IPS DF 6.9 (cell line): Measurements from ENCODE around the gene TNS3.

Experiments used
- DNase-seq: peaks from one replicate; pipeline ENCODE4 v3.0.0-alpha.2; 2013; ENCODE audit warnings: low read depth, low spot score
- H3K27ac ChIP-seq: one replicate; pipeline ENCODE4 v1.5.1; 2013; ENCODE audit warnings: low read length, control low read depth
- H3K27me3 ChIP-seq: 2 replicates; pipeline ENCODE4 v1.6.1; 2013; ENCODE audit warnings: mild to moderate bottlenecking, low read length; ENCODE audit not compliant: control insufficient read depth, insufficient read depth
- H3K36me3 ChIP-seq: 2 replicates; pipeline ENCODE4 v1.6.1; 2013; ENCODE audit warnings: low read length; ENCODE audit not compliant: control insufficient read depth, insufficient read depth
- H3K4me1 ChIP-seq: 2 replicates; pipeline ENCODE4 v1.6.1; 2013; ENCODE audit warnings: low read length; ENCODE audit not compliant: control insufficient read depth, insufficient read depth
- H3K4me3 ChIP-seq: 2 replicates; pipeline ENCODE4 v1.5.1; 2013; ENCODE audit warnings: mild to moderate bottlenecking, low read length
- H3K9me3 ChIP-seq: 2 replicates; pipeline ENCODE4 v1.6.1; 2013; ENCODE audit warnings: low read length, inconsistent platforms; ENCODE audit not compliant: control insufficient read depth, insufficient read depth
- WGBS: extraction: QIAGEN DNeasy Blood & Tissue Kit; methylation state at CpG from one replicate; pipeline ENCODE4 v1.1.7; 2013; ENCODE audit warnings: mixed read lengths, missing lambda C conversion rate; ENCODE audit not compliant: insufficient read length, insufficient coverage; 5-methylcytosine and 5-hydroxymethylcytosine counted together

Gene TNS3

GRCh38 chr7:47580811-47581331, 1.0 kb downstream of the TNS3 start:
- DNase-seq = no peak
- no CpG with 5 or more reads among the region's 15 CpGs for whole genome bisulfite sequencing
- Histone ChIP-seq H3K27me3 (peaks cover 4% of the 10 kb centered on the region; the same call in 1 of the 2 replicates), H3K4me1 (peaks cover 9% of the 10 kb centered on the region), H3K27ac (no peak overlapping the region), H3K4me3 (peak overlapping the region; percentile 48; the same call in 1 of the 2 replicates), H3K9me3 (no peaks in the 10 kb centered on the region), H3K36me3 (no peaks in the 10 kb centered on the region)

- Histone ChIP-seq H3K27ac (no peak overlapping the region), H3K36me3 (no peaks in the 10 kb centered on the region), H3K9me3 (no peaks in the 10 kb centered on the region), H3K4me3 (no peak overlapping the region), H3K27me3 (peaks cover 4% of the 10 kb centered on the region; the same call in 1 of the 2 replicates), H3K4me1 (peaks cover 9% of the 10 kb centered on the region)
- no peak for DNase-seq
- no CpG with 5 or more reads among the region's 7 CpGs for WGBS
Observed at GRCh38 chr7:47580175-47580706, 1.7 kb downstream of the TNS3 start.

GRCh38 chr7:47579458-47579857, 2.5 kb downstream of the TNS3 start:
- H3K27me3 ChIP-seq = peaks cover 4% of the 10 kb centered on the region; the same call in 1 of the 2 replicates
- peaks cover 9% of the 10 kb centered on the region for H3K4me1 ChIP-seq
- WGBS = no CpG with 5 or more reads among the region's 3 CpGs
- H3K4me3 ChIP-seq = no peak overlapping the region
- DNase-seq = no peak
- H3K9me3 ChIP-seq = no peaks in the 10 kb centered on the region
- no peaks in the 10 kb centered on the region for H3K36me3 ChIP-seq
- H3K27ac ChIP-seq = no peak overlapping the region

GRCh38 chr7:47578579-47579270, 3.2 kb downstream of the TNS3 start:
- Histone ChIP-seq H3K36me3 (no peaks in the 10 kb centered on the region), H3K9me3 (no peaks in the 10 kb centered on the region), H3K4me3 (no peak overlapping the region), H3K27me3 (peaks cover 4% of the 10 kb centered on the region; the same call in 1 of the 2 replicates), H3K27ac (no peak overlapping the region), H3K4me1 (peaks cover 9% of the 10 kb centered on the region)
- DNase-seq = no peak
- no CpG with 5 or more reads among the region's 18 CpGs for WGBS

GRCh38 chr7:47577321-47577919, 4.5 kb downstream of the TNS3 start:
- Histone ChIP-seq H3K27ac (no peak overlapping the region), H3K4me1 (peaks cover 7% of the 10 kb centered on the region)

GRCh38 chr7:47576866-47577306, 5.0 kb downstream of the TNS3 start:
- WGBS = no CpG with 5 or more reads among the region's 15 CpGs
- Histone ChIP-seq H3K4me3 (no peak overlapping the region), H3K36me3 (no peaks in the 10 kb centered on the region), H3K27ac (no peak overlapping the region), H3K9me3 (no peaks in the 10 kb centered on the region), H3K4me1 (peaks cover 7% of the 10 kb centered on the region), H3K27me3 (no peaks in the 10 kb centered on the region)
- no peak for DNase-seq

More at GRCh38 chr7:47577321-47577919, 4.5 kb downstream of the TNS3 start:
- Histone ChIP-seq H3K9me3 (no peaks in the 10 kb centered on the region), H3K36me3 (no peaks in the 10 kb centered on the region), H3K4me3 (no peak overlapping the region), H3K27me3 (no peaks in the 10 kb centered on the region; the same call in 1 of the 2 replicates)
- DNase-seq = no peak
- WGBS = no CpG with 5 or more reads among the region's 14 CpGs

GRCh38 chr7:47576031-47576865, 5.7 kb downstream of the TNS3 start:
- Histone ChIP-seq H3K27ac (no peak overlapping the region), H3K36me3 (no peaks in the 10 kb centered on the region), H3K27me3 (no peaks in the 10 kb centered on the region), H3K4me1 (peaks cover 7% of the 10 kb centered on the region), H3K4me3 (no peak overlapping the region), H3K9me3 (no peaks in the 10 kb centered on the region)
- DNase-seq = no peak
- WGBS = no CpG with 5 or more reads among the region's 13 CpGs

- Histone ChIP-seq H3K27ac (no peak overlapping the region), H3K4me1 (peaks cover 6% of the 10 kb centered on the region), H3K9me3 (no peaks in the 10 kb centered on the region), H3K4me3 (no peak overlapping the region), H3K36me3 (no peaks in the 10 kb centered on the region), H3K27me3 (no peaks in the 10 kb centered on the region)
- no CpG with 5 or more reads among the region's 11 CpGs for WGBS
- DNase-seq = no peak
Observed at GRCh38 chr7:47574482-47575329, 7.2 kb downstream of the TNS3 start.

GRCh38 chr7:47573758-47574481, 8.0 kb downstream of the TNS3 start:
- Histone ChIP-seq H3K4me3 (no peak overlapping the region), H3K4me1 (peaks cover 5% of the 10 kb centered on the region), H3K36me3 (no peaks in the 10 kb centered on the region), H3K9me3 (no peaks in the 10 kb centered on the region), H3K27me3 (no peaks in the 10 kb centered on the region), H3K27ac (no peak overlapping the region)
- no peak for DNase-seq
- WGBS = no CpG with 5 or more reads among the region's 11 CpGs
